Esophagus muscularis mucosa (tissue), 4 donors: ENCODE results near the gene UPK2. TPM values are rescaled to one million over a fixed set of nuclear protein-coding genes. Genes with fewer than 3 reads are reported as not detected.

Experiments
- DNase-seq: peaks from one replicate; pipeline ENCODE4 v3.0.0-alpha.2; 2017; ENCODE audit errors: extremely low spot score
- H3K27ac ChIP-seq, 4 donors: fragments of 200-600 bp; sonication (generic); replicated peaks in 1 of 4; 1 replicate in 3 of 4; 2 replicates in 1 of 4; pipeline ENCODE4 v1.5.1; 2016 to 2019; ENCODE audit warnings: mild to moderate bottlenecking in 1 of 4
- H3K27me3 ChIP-seq, 4 donors: fragments of 200-600 bp; sonication (generic); one replicate each; pipeline versions ENCODE4 v1.5.1 to v1.6.0; 2016 to 2019
- H3K36me3 ChIP-seq, 4 donors: fragments of 200-600 bp; sonication (generic); one replicate each; pipeline ENCODE4 v1.5.1; 2016 to 2019
- H3K4me1 ChIP-seq, 4 donors: fragments of 200-600 bp; sonication (generic); one replicate each; pipeline ENCODE4 v1.5.1; 2016 to 2019
- H3K4me3 ChIP-seq, 4 donors: fragments of 200-600 bp; sonication (generic); 1 replicate in 2 of 4; 2 replicates in 2 of 4; pipeline ENCODE4 v1.5.1; 2016 to 2019; ENCODE audit warnings: mild to moderate bottlenecking in 4 of 4, moderate library complexity in 1 of 4
- H3K9me3 ChIP-seq, 4 donors: fragments of 200-600 bp; sonication (generic); 1 replicate in 3 of 4; 2 replicates in 1 of 4; pipeline ENCODE4 v1.5.1; 2016 to 2019
- EP300 ChIP-seq: sonication (generic); formaldehyde crosslinking; IDR thresholded peaks from one replicate; pipeline ENCODE4 v1.6.1; 2017; ENCODE audit warnings: antibody characterized with exemption
- POLR2A ChIP-seq: fragments of 450-650 bp; IDR thresholded peaks from one replicate; pipeline ENCODE4 v1.6.1; 2017; ENCODE audit warnings: antibody characterized with exemption, moderate library complexity, mild to moderate bottlenecking, low read depth
- POLR2AphosphoS5 ChIP-seq, 2 donors: sonication (generic); formaldehyde crosslinking; IDR thresholded peaks; one replicate each; pipeline ENCODE4 v1.6.1; 2017; ENCODE audit warnings: antibody characterized with exemption in 2 of 2
- WGBS: methylation state at CpG from one replicate; pipeline ENCODE4 v1.1.5; 2018; 5-methylcytosine and 5-hydroxymethylcytosine counted together
- intact Hi-C: fragments of 100-400 bp; cut with DNase I; formaldehyde crosslinking; loops from one replicate; pipeline ENCODE4 v1.15.1; 2023
- total RNA-seq, 4 donors: library from RNA; depleted of rRNA; stranded (reverse); fragments of >200 nt; gene quantifications; one replicate each; pipeline versions ENCODE4 v1.1.0 to v1.2.1, GENCODE V29; 2016
- TF ChIP-seq, protein P1 (sequence below), 3 experiments: fragments of 200-600 bp in 2 of 3; fragments of 450-650 bp in 1 of 3; sonication (generic) in 2 of 3; IDR thresholded peaks; one replicate each; pipeline ENCODE4 v1.5.1; 2017 to 2019; ENCODE audit warnings: antibody characterized with exemption in 3 of 3, mild to moderate bottlenecking in 2 of 3, moderate library complexity in 1 of 3

Gene UPK2
- total RNA-seq, 4 donors from 2014 or later = not detected

DNA sequence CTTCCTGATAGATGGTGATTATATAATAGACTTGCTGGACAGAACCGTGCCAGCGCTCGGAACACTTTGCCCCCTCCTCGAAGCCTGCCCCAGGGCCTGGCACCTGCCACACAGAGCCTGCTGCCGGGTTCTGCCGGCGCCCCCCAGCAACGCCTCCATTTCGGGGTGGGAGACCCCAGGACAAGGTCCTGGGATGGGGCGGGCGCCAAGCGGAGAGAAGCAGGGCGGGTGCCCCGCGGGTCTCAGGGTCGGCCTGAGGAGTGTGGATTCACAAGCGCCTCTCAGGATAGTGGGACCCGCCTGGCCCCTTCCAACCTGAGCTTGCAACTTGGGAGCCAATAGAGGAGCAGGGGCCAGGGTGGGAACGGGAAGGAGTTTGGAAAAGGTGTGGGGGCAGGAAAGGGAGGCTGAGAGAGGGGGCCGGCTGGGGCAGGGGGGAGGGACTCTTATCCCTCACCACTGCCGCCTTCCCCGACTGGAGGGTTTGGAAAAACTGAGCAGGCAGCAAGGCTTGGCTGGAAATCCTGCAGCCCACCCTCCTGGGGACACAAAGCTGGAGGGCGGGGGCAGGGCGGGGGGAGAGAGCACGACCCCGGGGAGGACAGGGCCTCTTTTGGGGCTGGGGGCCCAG is 27.1 kb upstream of the UPK2 start:
- Histone ChIP-seq H3K9me3 (no peaks in the 10 kb centered on the region), H3K4me3 (peak overlapping the region; percentile 62 to 86 (median 76)), H3K36me3 (no peaks in the 10 kb centered on the region), H3K4me1 (peaks cover 35 to 56% (median 53%) of the 10 kb centered on the region in 4 donors), H3K27ac (peak overlapping the region; percentile 90 to 99 (median 96)), H3K27me3 (no peaks in the 10 kb centered on the region)
- intact Hi-C loops = no loop called here
- TF ChIP-seq POLR2AphosphoS5 (IDR thresholded peaks at IDR 0.05) = peak in 1 of 2 donors; percentile 23
- TF ChIP-seq EP300 = no peak
- 0% methylated on average over 3 of the region's 26 CpGs for WGBS
- DNase-seq = no peak

DNA sequence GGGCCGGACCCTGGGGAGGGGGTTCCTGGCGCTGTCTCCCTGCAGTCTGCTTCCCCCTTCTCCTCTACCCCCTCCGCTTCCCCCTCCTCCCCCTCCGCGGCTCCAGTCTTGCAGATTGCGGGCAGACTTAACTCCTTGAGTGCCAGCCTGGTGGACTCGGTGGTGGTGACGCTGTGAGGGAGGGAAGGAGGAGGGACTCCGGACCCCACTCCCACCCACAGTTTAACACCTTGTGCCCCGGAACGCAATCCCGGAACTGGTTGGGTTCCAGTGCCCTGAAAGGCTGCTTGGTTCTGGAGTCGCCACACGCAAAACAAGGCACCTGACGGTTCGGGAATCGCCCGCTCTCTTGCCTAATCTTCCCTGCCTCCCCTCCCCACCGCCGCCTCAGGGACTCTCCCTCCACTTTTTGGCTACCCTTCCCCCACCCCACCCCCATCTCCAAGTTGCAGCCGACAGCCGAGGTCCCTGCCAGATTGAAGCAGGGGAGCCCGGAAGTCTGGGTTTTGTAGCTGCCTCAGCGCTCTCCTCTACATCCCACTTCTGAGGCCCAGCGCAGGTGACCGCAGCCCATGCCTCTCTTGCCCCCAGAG is 26.5 kb upstream of the UPK2 start:
- Histone ChIP-seq H3K4me3 (peak overlapping the region; percentile 62 to 86 (median 76)), H3K9me3 (no peaks in the 10 kb centered on the region), H3K27ac (peak overlapping the region; percentile 90 to 99 (median 96)), H3K4me1 (peaks cover 34 to 56% (median 54%) of the 10 kb centered on the region in 4 donors), H3K36me3 (no peaks in the 10 kb centered on the region), H3K27me3 (no peaks in the 10 kb centered on the region)
- WGBS = 0% methylated on average over 21 of the region's 26 CpGs
- no peak for TF ChIP-seq POLR2A
- no peak for TF ChIP-seq EP300
- peak; percentile 25 to 48 for TF ChIP-seq POLR2AphosphoS5 (IDR thresholded peaks at IDR 0.05)
- intact Hi-C loops = loop anchor here (1.0 to 5.0 kb wide), 4 partner anchors 22 to 239 kb away; no protein-coding TSS in a partner anchor
- DNase-seq = peak; percentile 96

DNA sequence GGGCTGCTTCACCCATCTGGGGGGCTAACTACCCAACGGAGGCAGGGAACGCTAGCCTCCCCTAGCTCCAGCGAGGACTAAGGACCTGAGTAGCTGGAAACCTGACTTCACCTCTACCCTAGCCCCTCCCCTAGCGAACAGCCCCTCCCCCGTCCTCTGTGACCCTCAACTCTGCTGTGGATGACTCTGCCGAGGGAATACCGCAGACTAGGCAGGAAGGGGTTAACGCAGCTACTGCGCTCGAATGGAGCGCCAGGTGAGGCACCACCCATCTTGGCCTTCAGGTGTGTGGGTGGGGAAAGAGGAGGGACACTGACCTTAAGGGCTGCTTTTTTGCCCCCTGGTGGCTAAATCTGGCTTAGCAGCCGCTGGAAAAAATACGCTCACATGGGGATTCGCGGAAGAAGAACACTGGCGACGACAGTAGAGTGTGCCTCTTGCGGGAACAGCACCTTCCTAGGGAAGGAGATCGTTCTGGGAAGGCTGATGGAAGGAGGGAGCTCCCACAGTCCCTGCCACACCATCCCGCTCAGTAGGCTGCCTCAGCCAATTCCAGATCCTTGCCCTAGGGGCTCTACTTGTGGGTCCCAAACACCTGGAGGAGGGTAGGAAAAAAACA is 25.9 kb upstream of the UPK2 start:
- Histone ChIP-seq H3K4me1 (peaks cover 34 to 56% (median 54%) of the 10 kb centered on the region in 4 donors), H3K9me3 (no peaks in the 10 kb centered on the region), H3K4me3 (peak overlapping the region; percentile 62 to 86 (median 76)), H3K27ac (peak overlapping the region; percentile 90 to 99 (median 96)), H3K36me3 (no peaks in the 10 kb centered on the region), H3K27me3 (no peaks in the 10 kb centered on the region)
- intact Hi-C loops = loop anchor here (1.0 to 5.0 kb wide), 4 partner anchors 23 to 239 kb away; no protein-coding TSS in a partner anchor
- DNase-seq = peak; percentile 97
- TF ChIP-seq POLR2AphosphoS5 (IDR thresholded peaks at IDR 0.05) (peak; percentile 48 to 68), EP300 (no peak), POLR2A (no peak)
- TF ChIP-seq, protein P1, sequence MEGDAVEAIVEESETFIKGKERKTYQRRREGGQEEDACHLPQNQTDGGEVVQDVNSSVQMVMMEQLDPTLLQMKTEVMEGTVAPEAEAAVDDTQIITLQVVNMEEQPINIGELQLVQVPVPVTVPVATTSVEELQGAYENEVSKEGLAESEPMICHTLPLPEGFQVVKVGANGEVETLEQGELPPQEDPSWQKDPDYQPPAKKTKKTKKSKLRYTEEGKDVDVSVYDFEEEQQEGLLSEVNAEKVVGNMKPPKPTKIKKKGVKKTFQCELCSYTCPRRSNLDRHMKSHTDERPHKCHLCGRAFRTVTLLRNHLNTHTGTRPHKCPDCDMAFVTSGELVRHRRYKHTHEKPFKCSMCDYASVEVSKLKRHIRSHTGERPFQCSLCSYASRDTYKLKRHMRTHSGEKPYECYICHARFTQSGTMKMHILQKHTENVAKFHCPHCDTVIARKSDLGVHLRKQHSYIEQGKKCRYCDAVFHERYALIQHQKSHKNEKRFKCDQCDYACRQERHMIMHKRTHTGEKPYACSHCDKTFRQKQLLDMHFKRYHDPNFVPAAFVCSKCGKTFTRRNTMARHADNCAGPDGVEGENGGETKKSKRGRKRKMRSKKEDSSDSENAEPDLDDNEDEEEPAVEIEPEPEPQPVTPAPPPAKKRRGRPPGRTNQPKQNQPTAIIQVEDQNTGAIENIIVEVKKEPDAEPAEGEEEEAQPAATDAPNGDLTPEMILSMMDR (IDR thresholded peaks at IDR 0.05) = peak; percentile 98 to 99 (median 99)
- 0% methylated on average over 12 of the region's 20 CpGs for WGBS

DNA sequence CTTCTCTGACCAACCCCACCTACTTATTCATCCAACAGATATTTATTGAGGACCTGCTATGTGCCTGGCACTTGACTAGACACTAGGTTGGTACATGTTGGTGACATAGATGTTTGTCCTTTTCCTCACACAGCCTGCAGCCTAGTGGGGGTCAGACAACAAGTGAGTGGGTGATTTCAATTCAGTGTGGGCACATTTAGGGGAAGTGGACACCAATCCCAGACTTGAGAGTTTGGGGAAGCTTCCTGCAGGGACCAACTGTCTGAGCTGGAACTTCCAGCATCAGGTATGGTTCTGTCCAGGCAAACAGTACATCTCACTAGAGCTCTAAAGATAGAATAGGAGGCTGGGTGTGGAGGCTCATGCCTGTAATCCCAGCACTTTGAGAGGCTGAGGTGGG is 24.5 kb upstream of the UPK2 start:
- H3K4me3 ChIP-seq = no peak overlapping the region
- no peaks in the 10 kb centered on the region for H3K27me3 ChIP-seq
- intact Hi-C loops = loop anchor here (2.0 to 5.0 kb wide), 3 partner anchors 34 to 241 kb away; no protein-coding TSS in a partner anchor
- DNase-seq = no peak
- no peaks in the 10 kb centered on the region for H3K9me3 ChIP-seq
- no peaks in the 10 kb centered on the region for H3K36me3 ChIP-seq
- TF ChIP-seq, protein P1 (IDR thresholded peaks at IDR 0.05) = no peak
- TF ChIP-seq EP300 (no peak), POLR2A (no peak), POLR2AphosphoS5 (IDR thresholded peaks at IDR 0.05) (no peak)
- H3K4me1 ChIP-seq = peaks cover 26 to 49% (median 46%) of the 10 kb centered on the region in 4 donors
- no peak overlapping the region for H3K27ac ChIP-seq

DNA sequence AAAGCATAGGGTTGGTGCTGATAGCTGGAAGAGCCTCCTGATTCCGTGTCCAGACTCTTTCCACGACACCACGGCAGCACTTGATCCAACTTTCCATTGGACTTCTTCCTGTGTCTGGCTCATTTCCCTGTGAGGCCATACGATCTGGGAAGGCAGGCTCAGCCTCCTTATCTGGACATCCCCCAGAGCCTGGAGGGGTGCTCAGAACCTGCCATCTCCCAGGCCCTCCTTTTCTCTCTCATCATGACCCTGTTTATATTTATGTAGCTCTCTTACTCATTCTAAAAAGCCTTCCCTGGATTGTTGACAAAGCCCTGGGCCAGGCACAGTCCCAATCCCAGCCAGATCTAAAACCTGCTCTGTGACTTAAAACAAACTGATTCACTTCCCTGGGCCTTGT is 22.6 kb upstream of the UPK2 start:
- TF ChIP-seq POLR2AphosphoS5 (IDR thresholded peaks at IDR 0.05) = peak in 1 of 2 donors; percentile 62
- TF ChIP-seq, protein P1 (IDR thresholded peaks at IDR 0.05) = no peak
- no peak for TF ChIP-seq EP300
- H3K27ac ChIP-seq = peak overlapping the region; percentile 41 to 80 (median 70)
- H3K4me1 ChIP-seq = peaks cover 15 to 30% (median 27%) of the 10 kb centered on the region in 4 donors
- H3K36me3 ChIP-seq = no peaks in the 10 kb centered on the region
- no peak overlapping the region for H3K4me3 ChIP-seq
- no peak for DNase-seq
- no peaks in the 10 kb centered on the region for H3K27me3 ChIP-seq
- no peaks in the 10 kb centered on the region for H3K9me3 ChIP-seq
- intact Hi-C loops = loop anchor here (5.0 kb wide), 2 partner anchors 36 to 146 kb away; no protein-coding TSS in a partner anchor
- 8% methylated on average over 4 of the region's 4 CpGs for WGBS
